DMS 273 (cell line): ENCODE measurements around the gene SGCB.
"Not testable (repeated sequence)": the region's sequence is repeated elsewhere in the genome, so short reads cannot be mapped to it uniquely, and the experiment has no call there.

Experiments
- DNase-seq: peaks from one replicate; lab custom pipeline; 2025; ENCODE audit not compliant: unreplicated experiment; lab: John Stamatoyannopoulos, UW

The SGCB gene

GRCh38 chr4:52038103-52038912 lies at the start of gene SGCB:
TSS of gene SGCB (minus strand) at chr4:52038299. CDS start at chr4:52038259, 40 bp downstream.
- DNase-seq = peak; percentile 77

- DNase-seq = not testable (repeated sequence)
Measured at GRCh38 chr4:52086425-52086824, 48.3 kb upstream of the SGCB start.

GRCh38 chr4:52081216-52081615 lies 43.1 kb upstream of the SGCB start:
- no peak for DNase-seq

- DNase-seq = no peak
Measured at GRCh38 chr4:52079659-52080058, 41.6 kb upstream of the SGCB start.

GRCh38 chr4:52076731-52077130 lies 38.6 kb upstream of the SGCB start:
- DNase-seq = no peak

- DNase-seq = no peak
Measured at GRCh38 chr4:52071791-52072546, 33.9 kb upstream of the SGCB start.

GRCh38 chr4:52069571-52069970 lies 31.5 kb upstream of the SGCB start:
- no peak for DNase-seq

GRCh38 chr4:52059372-52059771 lies 21.3 kb upstream of the SGCB start:
- DNase-seq = no peak

- DNase-seq = no peak
Measured at GRCh38 chr4:52058275-52058674, 20.2 kb upstream of the SGCB start.

- DNase-seq = no peak
Measured at GRCh38 chr4:52057196-52057595, 19.1 kb upstream of the SGCB start.

GRCh38 chr4:52054254-52054653 lies 16.2 kb upstream of the SGCB start:
- no peak for DNase-seq

GRCh38 chr4:52052475-52052780 lies 14.3 kb upstream of the SGCB start:
- DNase-seq = no peak

- DNase-seq = peak; percentile 92
Measured at GRCh38 chr4:52051615-52052474, 13.7 kb upstream of the SGCB start.

GRCh38 chr4:52051213-52051614 lies 13.1 kb upstream of the SGCB start, which contains the start of gene SPATA18:
TSS of gene SPATA18 (plus strand) at chr4:52051304. CDS start at chr4:52051705, 401 bp downstream.
- DNase-seq = peak; percentile 44

- no peak for DNase-seq
Measured at GRCh38 chr4:52049266-52049665, 11.2 kb upstream of the SGCB start.

GRCh38 chr4:52045028-52045427 lies 6.9 kb upstream of the SGCB start:
- no peak for DNase-seq

- DNase-seq = peak; percentile 65
Measured at GRCh38 chr4:52037689-52038102, 403 bp downstream of the SGCB start.

GRCh38 chr4:52036886-52037530 lies 1.1 kb downstream of the SGCB start:
- DNase-seq = no peak

- no peak for DNase-seq
Measured at GRCh38 chr4:52035190-52035589, 2.9 kb downstream of the SGCB start.

- DNase-seq = no peak
Measured at GRCh38 chr4:52032005-52032404, 6.1 kb downstream of the SGCB start.

- no peak for DNase-seq
Measured at GRCh38 chr4:52028970-52029369, 9.1 kb downstream of the SGCB start.
